Measurements from ENCODE around the gene TMEM235.

TMEM235 gene

GRCh38 chr17:78272914-78273258, 41.5 kb downstream of the TMEM235 start:
- Histone ChIP-seq H2AFZ (ENCODE audit: low read depth, low read length) (no peak overlapping the region), H3K27me3 (ENCODE audit: insufficient read depth, low read length, poor library complexity) (no peaks in the 10 kb centered on the region), H4K20me1 (ENCODE audit: insufficient read depth, low read length) (no peaks in the 10 kb centered on the region), H3K27ac (ENCODE audit: low read length) (no peak overlapping the region), H3K9ac (ENCODE audit: low read depth, low read length) (no peak overlapping the region), H3K79me2 (ENCODE audit: insufficient read depth, low read length) (no peaks in the 10 kb centered on the region), H3K4me1 (ENCODE audit: insufficient read depth, low read length) (no peaks in the 10 kb centered on the region; the same call in 1 of the 2 replicates), H3K4me2 (ENCODE audit: insufficient read depth, low read length) (no peak overlapping the region), H3K4me3 (ENCODE audit: low read depth in 1 of 2, low read length in 2 of 2) (no peak overlapping the region), H3K36me3 (ENCODE audit: insufficient read depth, low read length) (no peaks in the 10 kb centered on the region), H3K9me3 (ENCODE audit: insufficient read depth, low read length, severe bottlenecking) (no peaks in the 10 kb centered on the region)
- DNase-seq (no peak), ATAC-seq (ENCODE audit: insufficient read depth, low read depth) (no peak)
- TF ChIP-seq CTCF (IDR thresholded peaks at IDR 0.05; ENCODE audit: borderline replicate concordance, extremely low read depth, low read length, poor library complexity, severe bottlenecking), result no peak
- TF ChIP-seq EZH2 (IDR thresholded peaks at IDR 0.05; ENCODE audit: borderline replicate concordance, low read depth, low read length, severe bottlenecking), result no peak

GRCh38 chr17:78273813-78274212, 42.4 kb downstream of the TMEM235 start:
- H3K27ac ChIP-seq (ENCODE audit: low read length), result no peak overlapping the region
- H3K36me3 ChIP-seq (ENCODE audit: insufficient read depth, low read length), result no peaks in the 10 kb centered on the region
- H4K20me1 ChIP-seq (ENCODE audit: insufficient read depth, low read length), result no peaks in the 10 kb centered on the region
- no peaks in the 10 kb centered on the region for H3K27me3 ChIP-seq (ENCODE audit: insufficient read depth, low read length, poor library complexity)
- H3K9me3 ChIP-seq (ENCODE audit: insufficient read depth, low read length, severe bottlenecking), result no peaks in the 10 kb centered on the region
- no peak overlapping the region for H3K4me2 ChIP-seq (ENCODE audit: insufficient read depth, low read length)
- TF ChIP-seq CTCF (IDR thresholded peaks at IDR 0.05; ENCODE audit: borderline replicate concordance, extremely low read depth, low read length, poor library complexity, severe bottlenecking) (no peak), EZH2 (IDR thresholded peaks at IDR 0.05; ENCODE audit: borderline replicate concordance, low read depth, low read length, severe bottlenecking) (no peak)
- H3K4me3 ChIP-seq (ENCODE audit: low read depth in 1 of 2, low read length in 2 of 2), result no peak overlapping the region
- DNase-seq (no peak), ATAC-seq (ENCODE audit: insufficient read depth, low read depth) (no peak)
- H3K4me1 ChIP-seq (ENCODE audit: insufficient read depth, low read length), result no peaks in the 10 kb centered on the region; the same call in 1 of the 2 replicates
- no peak overlapping the region for H2AFZ ChIP-seq (ENCODE audit: low read depth, low read length)
- no peak overlapping the region for H3K9ac ChIP-seq (ENCODE audit: low read depth, low read length)
- H3K79me2 ChIP-seq (ENCODE audit: insufficient read depth, low read length), result no peaks in the 10 kb centered on the region

GRCh38 chr17:78275355-78275754, 43.9 kb downstream of the TMEM235 start:
- H3K27ac ChIP-seq (ENCODE audit: low read length), result no peak overlapping the region
- H3K9ac ChIP-seq (ENCODE audit: low read depth, low read length), result no peak overlapping the region
- TF ChIP-seq CTCF (IDR thresholded peaks at IDR 0.05; ENCODE audit: borderline replicate concordance, extremely low read depth, low read length, poor library complexity, severe bottlenecking), result no peak
- TF ChIP-seq EZH2 (IDR thresholded peaks at IDR 0.05; ENCODE audit: borderline replicate concordance, low read depth, low read length, severe bottlenecking), result no peak
- H4K20me1 ChIP-seq (ENCODE audit: insufficient read depth, low read length), result no peaks in the 10 kb centered on the region
- no peak overlapping the region for H2AFZ ChIP-seq (ENCODE audit: low read depth, low read length)
- H3K4me2 ChIP-seq (ENCODE audit: insufficient read depth, low read length), result no peak overlapping the region
- H3K36me3 ChIP-seq (ENCODE audit: insufficient read depth, low read length), result no peaks in the 10 kb centered on the region
- no peak overlapping the region for H3K4me3 ChIP-seq (ENCODE audit: low read depth in 1 of 2, low read length in 2 of 2)
- H3K79me2 ChIP-seq (ENCODE audit: insufficient read depth, low read length), result no peaks in the 10 kb centered on the region
- no peak for DNase-seq
- no peaks in the 10 kb centered on the region for H3K27me3 ChIP-seq (ENCODE audit: insufficient read depth, low read length, poor library complexity)
- no peaks in the 10 kb centered on the region; the same call in 1 of the 2 replicates for H3K4me1 ChIP-seq (ENCODE audit: insufficient read depth, low read length)
- no peaks in the 10 kb centered on the region for H3K9me3 ChIP-seq (ENCODE audit: insufficient read depth, low read length, severe bottlenecking)
- no peak for ATAC-seq (ENCODE audit: insufficient read depth, low read depth)
